HG03469 (cell line): ENCODE results near the gene MB21D2.
"Not testable (repeated sequence)": the region's sequence is repeated elsewhere in the genome, so short reads cannot be mapped to it uniquely, and the experiment has no call there.

Source experiments
- ATAC-seq: cut with Tn5 transposase; IDR thresholded peaks from one replicate; pipeline ENCODE4 v1.9.1; 2021; ENCODE audit warnings: mild to moderate bottlenecking, moderate library complexity, moderate number of reproducible peaks; ENCODE audit not compliant: unreplicated experiment

Gene MB21D2

GRCh38 chr3:192816351-192816750, 101.3 kb downstream of the MB21D2 start:
- no peak for ATAC-seq

DNA sequence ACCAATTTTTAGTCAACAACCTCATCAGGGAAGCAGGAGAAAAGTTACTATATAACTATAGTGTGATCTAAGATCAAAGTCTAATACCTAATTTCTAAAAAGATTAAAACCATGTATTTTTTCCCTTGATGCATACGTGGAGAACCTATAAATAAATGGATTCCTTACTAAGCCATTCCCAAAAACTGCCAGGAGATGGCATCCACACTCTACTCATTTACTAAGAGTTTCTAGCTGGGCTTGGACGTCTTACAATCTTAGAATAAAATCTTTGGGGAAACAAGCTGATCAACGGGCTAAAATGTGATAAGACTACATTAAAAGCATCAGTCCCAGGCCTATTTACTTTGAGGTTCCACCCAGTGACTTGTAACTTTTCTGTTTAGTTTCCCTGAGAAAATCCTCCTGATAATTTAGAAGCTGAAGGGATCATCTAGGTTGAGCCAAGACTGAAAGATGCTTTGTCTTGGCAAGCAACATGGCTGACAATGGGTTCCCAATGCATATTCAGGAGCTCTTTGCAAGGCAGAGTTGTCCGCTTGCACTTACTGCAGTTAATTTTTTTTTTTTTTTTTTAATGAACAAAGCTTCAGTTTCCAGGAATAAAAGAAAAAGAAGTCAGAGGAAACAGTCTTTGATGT, 104.8 kb downstream of the MB21D2 start:
- ATAC-seq = no peak

DNA sequence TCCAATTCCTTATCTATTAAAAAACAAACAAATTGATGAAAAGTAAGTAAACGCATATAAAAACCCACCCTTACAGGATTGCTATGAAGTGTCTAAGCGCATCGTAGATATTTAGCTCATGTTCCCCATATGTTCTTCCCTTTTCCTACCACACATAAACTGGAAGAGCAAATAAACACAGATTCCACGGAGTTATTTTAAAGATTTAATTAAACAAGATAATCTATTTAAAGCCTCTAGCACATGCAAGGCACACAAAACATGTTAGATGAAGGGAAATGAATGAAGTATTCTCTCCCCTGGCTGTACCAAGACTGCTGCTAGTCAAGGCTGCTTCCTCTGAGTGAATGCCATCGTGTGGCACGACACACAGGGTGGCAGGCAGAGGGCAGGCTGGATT, 111.9 kb downstream of the MB21D2 start:
- no peak for ATAC-seq

DNA sequence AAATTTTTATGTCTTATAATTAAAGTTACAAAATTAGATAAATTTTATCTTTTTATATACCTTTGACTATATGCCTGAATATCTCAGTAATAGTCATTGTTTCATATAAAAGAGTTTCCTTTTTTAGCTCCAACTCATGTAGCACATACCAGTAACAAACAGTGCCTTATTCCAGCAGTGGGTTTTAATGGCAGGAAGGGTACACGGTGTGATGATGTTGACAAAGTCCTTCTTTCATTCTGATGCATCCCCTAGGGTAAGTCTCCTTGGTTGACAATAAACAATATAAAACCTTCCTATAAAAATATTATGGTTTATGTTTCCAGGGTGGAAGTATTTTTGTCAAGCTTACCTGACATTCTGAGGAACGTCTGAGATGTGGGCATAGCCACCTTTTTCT, 113.2 kb downstream of the MB21D2 start:
- no peak for ATAC-seq

DNA sequence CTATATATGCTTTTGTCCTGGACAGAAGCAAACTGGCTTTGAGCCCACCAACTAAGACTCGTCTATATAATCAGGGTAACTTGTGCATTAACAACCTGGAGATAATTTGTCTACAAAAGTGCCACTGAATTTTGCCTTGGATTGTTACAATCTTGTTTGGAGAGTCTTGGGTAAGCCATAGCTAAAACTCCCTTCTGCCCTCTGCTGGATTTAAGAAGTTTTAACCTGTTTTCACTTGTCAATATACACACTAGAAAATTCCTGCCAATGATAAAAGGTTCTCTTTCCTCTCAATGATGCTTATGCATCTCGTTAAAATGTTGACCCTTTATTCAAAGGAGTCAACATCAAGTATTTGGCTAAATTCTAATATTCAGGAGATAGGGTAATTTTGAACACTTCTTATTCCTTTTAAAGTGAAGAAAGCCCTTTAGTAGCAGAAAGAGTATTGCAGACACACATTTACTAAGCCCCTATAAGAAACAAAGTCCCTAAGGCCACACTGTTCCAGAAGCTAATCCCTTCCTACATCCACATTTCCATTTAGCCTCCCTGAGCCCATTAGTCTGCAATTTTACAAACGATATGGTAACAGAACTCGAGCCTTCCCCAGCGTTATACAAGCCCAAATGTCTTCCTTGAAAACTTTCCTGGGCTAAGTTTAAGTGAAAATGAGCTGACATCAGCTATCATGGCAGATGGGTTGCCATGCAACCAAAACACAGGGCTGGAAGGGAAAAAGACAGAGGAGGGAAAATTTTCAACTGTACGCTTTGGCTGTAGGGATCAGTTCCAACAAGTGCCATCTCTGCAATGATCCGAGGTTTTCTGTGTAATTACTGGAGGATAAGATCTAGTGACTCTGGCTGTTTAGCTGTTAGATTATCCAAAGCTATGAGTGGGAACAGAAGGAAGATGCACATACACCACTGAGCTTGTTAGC, 114.4 kb downstream of the MB21D2 start:
- no peak for ATAC-seq

GRCh38 chr3:192801985-192802384, 115.7 kb downstream of the MB21D2 start:
- no peak for ATAC-seq

- no peak for ATAC-seq
Observed at GRCh38 chr3:192799721-192800120, 117.9 kb downstream of the MB21D2 start.

GRCh38 chr3:192795021-192795420, 122.6 kb downstream of the MB21D2 start:
- ATAC-seq = no peak

GRCh38 chr3:192794216-192794615, 123.4 kb downstream of the MB21D2 start:
- no peak for ATAC-seq

GRCh38 chr3:192788816-192789515, 128.7 kb downstream of the MB21D2 start:
- not testable (repeated sequence) for ATAC-seq

DNA sequence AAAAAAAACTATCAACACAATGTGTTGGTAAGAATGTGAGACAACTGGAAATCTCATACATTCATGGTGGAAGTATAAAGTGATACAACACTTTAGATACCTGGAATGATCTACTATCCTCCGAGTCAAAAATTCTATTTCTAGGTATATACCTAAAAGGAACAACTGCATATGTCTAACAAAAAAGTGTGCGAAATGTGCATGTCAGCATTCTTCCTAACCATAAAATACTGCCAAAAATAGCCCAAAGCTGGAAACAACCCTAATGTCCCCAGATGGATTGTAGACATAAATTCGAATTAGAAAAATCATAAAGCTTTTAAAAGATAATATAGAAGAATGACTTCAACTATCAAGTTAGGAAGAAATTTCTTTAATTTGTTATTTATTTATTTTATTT, 139.1 kb downstream of the MB21D2 start:
- ATAC-seq = no peak

- ATAC-seq = not testable (repeated sequence)
Observed at GRCh38 chr3:192774341-192774740, 143.3 kb downstream of the MB21D2 start.

DNA sequence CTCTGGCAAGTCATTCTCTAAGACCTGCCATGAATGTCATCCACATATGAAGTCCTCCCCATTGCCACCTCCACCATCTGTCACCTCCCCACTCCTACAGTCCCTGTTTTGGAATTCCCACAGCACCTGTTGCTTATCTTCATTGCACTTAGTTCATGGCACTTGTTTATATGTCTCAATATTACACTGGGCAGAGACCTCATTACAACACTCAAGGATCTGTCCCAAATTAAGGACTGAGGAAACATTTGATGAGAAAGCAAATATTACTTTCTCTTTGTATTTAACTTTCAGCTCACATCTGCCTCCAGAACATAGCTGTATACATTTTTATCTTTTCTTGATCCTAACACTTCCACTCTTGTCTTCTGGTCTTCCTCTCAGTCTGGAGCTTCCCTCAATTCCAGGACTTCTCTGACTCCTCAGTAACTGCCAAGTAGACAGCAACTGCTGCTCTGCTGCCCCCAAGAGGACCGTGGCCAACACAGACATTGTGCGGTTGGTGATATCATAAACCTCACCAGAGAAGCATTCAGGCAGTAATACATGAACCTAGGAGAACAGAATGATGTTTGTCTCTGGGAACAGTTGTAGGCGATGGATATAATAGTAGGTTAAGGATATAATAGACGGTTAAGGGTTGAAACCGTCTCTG, 145.3 kb downstream of the MB21D2 start:
- no peak for ATAC-seq

GRCh38 chr3:192758654-192759053, 159.0 kb downstream of the MB21D2 start:
- no peak for ATAC-seq

DNA sequence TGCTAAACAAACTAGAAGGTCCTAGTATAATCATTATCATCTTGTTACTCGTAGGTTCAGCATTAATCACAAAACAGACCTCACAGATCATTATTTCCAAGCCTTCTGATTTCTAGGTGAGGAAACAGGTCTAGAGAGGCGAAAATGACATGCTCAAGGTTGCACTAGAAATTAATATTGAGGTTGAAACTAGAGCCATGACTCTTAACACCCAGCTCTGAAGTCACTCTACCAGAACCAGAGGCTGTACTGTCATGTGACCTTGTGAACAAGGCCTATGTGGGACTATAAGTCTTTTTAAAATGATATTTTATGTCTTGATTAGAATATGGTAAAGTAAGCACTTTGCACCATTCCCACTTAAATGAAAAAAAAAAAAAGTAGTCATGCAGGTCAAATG, 166.5 kb downstream of the MB21D2 start:
- no peak for ATAC-seq

DNA sequence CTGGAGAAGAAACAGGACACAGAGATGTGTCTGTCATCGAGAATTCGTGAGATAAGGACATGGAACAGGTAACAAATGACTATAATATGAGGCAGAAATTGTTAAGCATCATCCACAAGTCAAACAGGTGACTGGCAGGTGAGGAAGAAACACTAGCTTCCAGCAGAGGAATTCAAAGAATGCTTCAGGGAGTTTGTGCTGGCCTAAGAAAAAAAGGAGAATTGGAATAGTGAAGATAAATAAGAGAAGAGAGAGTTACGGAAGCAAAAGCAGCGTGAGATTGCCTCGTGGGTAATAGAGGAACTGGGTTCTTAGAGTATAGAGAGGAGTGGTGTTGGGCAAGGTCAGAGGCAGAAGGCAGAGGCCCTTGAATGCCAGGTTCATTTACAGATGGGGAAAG, 167.5 kb downstream of the MB21D2 start:
- ATAC-seq = no peak

DNA sequence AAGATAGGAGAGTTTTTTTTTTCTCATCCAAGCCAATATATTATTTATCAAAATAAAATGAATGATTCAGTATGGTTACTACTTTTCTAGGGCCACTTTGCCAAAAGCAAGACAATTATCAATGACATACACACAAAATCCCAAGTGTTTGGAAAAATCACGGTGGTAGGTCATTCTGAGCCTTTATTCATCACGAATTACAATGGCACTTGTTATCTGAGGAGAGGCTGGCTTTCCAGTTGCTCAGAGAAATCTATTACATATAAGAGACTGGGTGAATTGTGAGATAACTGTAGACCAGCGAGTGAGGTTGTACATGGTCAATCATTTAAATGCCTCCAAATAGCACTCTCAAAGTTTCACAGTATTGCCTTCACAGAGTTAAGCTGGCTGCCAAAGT, 169.9 kb downstream of the MB21D2 start:
- no peak for ATAC-seq

DNA sequence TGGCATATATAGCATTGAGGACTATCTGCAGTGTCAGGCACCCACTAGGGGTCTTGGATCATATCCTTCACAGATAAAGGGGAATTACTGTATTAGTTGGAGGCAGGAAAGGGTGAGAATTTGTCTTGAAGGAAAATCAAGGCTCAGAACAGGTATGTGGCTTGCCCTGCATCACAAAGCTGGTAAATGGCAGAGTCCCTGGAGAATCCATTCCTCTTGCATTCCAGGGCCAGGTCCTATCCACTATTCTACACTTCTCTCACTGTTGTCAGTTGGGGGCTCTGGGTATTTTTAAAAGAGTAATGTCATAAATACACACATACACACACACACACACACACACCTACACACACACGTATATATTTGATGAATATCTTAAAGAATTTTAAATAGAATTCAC, 170.5 kb downstream of the MB21D2 start:
- ATAC-seq = no peak
